HepG2 (cell line): ENCODE results near the gene TSPAN12. TPM values are rescaled to one million over a fixed set of nuclear protein-coding genes. Genes with fewer than 3 reads are reported as not detected.

Experiments
- ATAC-seq: fragments of 200-7000 bp; cut with Tn5 transposase; 3 replicates; pipeline ENCODE4 v1.9.1; 2020; ENCODE audit warnings: mild to moderate bottlenecking, moderate library complexity
- BruUV-seq: library from RNA; stranded (reverse); fragments of 400-500 nt; replicated peaks from 2 replicates; lab custom pipeline; 2021; lab: Mats Ljungman, UMichigan
- CTCF ChIA-PET: fragments of 300-600 bp; formaldehyde crosslinking; extraction: SDS; loops from one replicate; lab custom pipeline; 2021; ENCODE audit warnings: low total read pairs, inconsistent platforms, low intra/inter-chr PET ratio; lab: Yijun Ruan, JAX
- POLR2A ChIA-PET: fragments of 350-600 bp; sonication (Branson Sonifier 250); formaldehyde crosslinking; loops from one replicate; lab custom pipeline; 2020; ENCODE audit warnings: antibody characterized with exemption, inconsistent platforms; lab: Yijun Ruan, JAX
- DNase-seq: peaks from one replicate; pipeline ENCODE4 v3.0.0-alpha.2; 2015; ENCODE audit warnings: low spot score
- FAIRE-seq: peaks from 3 replicates; lab custom pipeline; 2011; peaks lifted over from hg19 to GRCh38; lab: Jason Lieb, UNC
- H2AFZ ChIP-seq: one replicate; pipeline ENCODE4 v1.6.1; 2011; ENCODE audit warnings: low read length, inconsistent platforms
- H3K27ac ChIP-seq: fragments of 300-600 bp; 3 replicates; pipeline ENCODE4 v1.8.0; 2011; ENCODE audit warnings: mixed run types, mild to moderate bottlenecking, mixed read lengths, low read length, inconsistent platforms; ENCODE audit not compliant: insufficient read depth; ENCODE audit errors: extremely low read length
- H3K27me3 ChIP-seq, 2 experiments: fragments of 200-600 bp in 1 of 2; 2 replicates in 1 of 2; 3 replicates in 1 of 2; pipeline versions ENCODE4 v1.6.0 to v1.8.0; 2011; ENCODE audit warnings: low read length in 2 of 2, mild to moderate bottlenecking in 2 of 2, moderate library complexity in 2 of 2, inconsistent platforms in 1 of 2; ENCODE audit not compliant: insufficient read depth in 2 of 2, control insufficient read depth in 1 of 2
- H3K36me3 ChIP-seq, 2 experiments: fragments of 200-600 bp in 1 of 2; replicated peaks in 1 of 2; 2 replicates in 1 of 2; 3 replicates in 1 of 2; pipeline versions ENCODE4 v1.5.1 to v1.8.0; 2011; ENCODE audit warnings: low read length in 2 of 2, inconsistent platforms in 1 of 2; ENCODE audit not compliant: insufficient read depth in 2 of 2, control insufficient read depth in 1 of 2
- H3K4me1 ChIP-seq: 2 replicates; pipeline ENCODE4 v1.5.1; 2012; ENCODE audit warnings: low read length, inconsistent platforms; ENCODE audit not compliant: insufficient read depth
- H3K4me2 ChIP-seq: 2 replicates; pipeline ENCODE4 v1.6.0; 2011; ENCODE audit warnings: low read depth, low read length, inconsistent platforms
- H3K4me3 ChIP-seq, 3 experiments: fragments of 200-600 bp in 1 of 3; sonication (generic), shearing (Covaris generic) in 1 of 3; replicated peaks in 1 of 3; 2 replicates each; pipeline ENCODE4 v1.5.1; 2011 to 2016; ENCODE audit warnings: low read length in 3 of 3, inconsistent platforms in 2 of 3, low read depth in 2 of 3, mild to moderate bottlenecking in 2 of 3, control low read depth in 1 of 3, mixed read lengths in 1 of 3; ENCODE audit not compliant: insufficient read depth in 1 of 3
- H3K79me2 ChIP-seq: one replicate; pipeline ENCODE4 v1.6.1; 2011; ENCODE audit warnings: low read length, inconsistent platforms; ENCODE audit not compliant: insufficient read depth
- H3K9ac ChIP-seq: 2 replicates; pipeline ENCODE4 v1.6.0; 2011; ENCODE audit warnings: mild to moderate bottlenecking, low read depth, low read length, inconsistent platforms; ENCODE audit not compliant: insufficient read depth
- H3K9me3 ChIP-seq: 2 replicates; pipeline ENCODE4 v1.5.1; 2012; ENCODE audit warnings: mild to moderate bottlenecking, low read length
- H4K20me1 ChIP-seq: 2 replicates; pipeline ENCODE4 v1.6.0; 2011; ENCODE audit warnings: inconsistent platforms, mild to moderate bottlenecking, low read length, moderate library complexity; ENCODE audit not compliant: insufficient read depth
- ATM ChIP-seq: fragments of 450-650 bp; IDR thresholded peaks from 2 replicates; pipeline ENCODE4 v1.7.1; 2017; ENCODE audit warnings: mild to moderate bottlenecking, borderline replicate concordance
- BRCA1 ChIP-seq: sonication (generic); formaldehyde crosslinking; IDR thresholded peaks from 2 replicates; pipeline ENCODE4 v1.4.0; 2020; ENCODE audit warnings: missing genetic modification reagents
- EP300 ChIP-seq, 3 experiments: sonication (generic) in 1 of 3; formaldehyde crosslinking in 1 of 3; IDR thresholded peaks; 2 replicates each; pipeline versions ENCODE4 v1.5.1 to v1.6.1; 2011 to 2020; ENCODE audit warnings: low read depth in 2 of 3, low read length in 2 of 3, borderline replicate concordance in 1 of 3, improper control_type of control experiment in 1 of 3, mild to moderate bottlenecking in 1 of 3, missing genetic modification reagents in 1 of 3, moderate library complexity in 1 of 3
- GATAD2A ChIP-seq: IDR thresholded peaks from 2 replicates; pipeline ENCODE4 v1.6.1; 2016
- LCORL ChIP-seq, 2 experiments: fragments of 450-650 bp in 1 of 2; sonication (generic) in 1 of 2; formaldehyde crosslinking in 1 of 2; IDR thresholded peaks; 2 replicates each; pipeline versions ENCODE4 v1.5.0 to v1.6.1; 2017 to 2020; ENCODE audit warnings: antibody characterized with exemption in 1 of 2, missing genetic modification reagents in 1 of 2
- PLRG1 ChIP-seq: fragments of 450-650 bp; conservative IDR thresholded peaks from 2 replicates; pipeline ENCODE4 v1.6.1; 2016
- SPEN ChIP-seq: sonication (generic); formaldehyde crosslinking; IDR thresholded peaks from 2 replicates; pipeline ENCODE4 v1.5.1; 2020; ENCODE audit warnings: low read depth, mild to moderate bottlenecking, missing genetic modification reagents
- WIZ ChIP-seq: sonication (generic); formaldehyde crosslinking; IDR thresholded peaks from 2 replicates; pipeline ENCODE4 v1.5.1; 2020; ENCODE audit warnings: mild to moderate bottlenecking, missing genetic modification reagents
- ZBTB1 ChIP-seq: sonication (generic); formaldehyde crosslinking; IDR thresholded peaks from 2 replicates; pipeline ENCODE4 v1.4.0; 2020; ENCODE audit warnings: missing genetic modification reagents, borderline replicate concordance
- ZNF547 ChIP-seq: sonication (generic); formaldehyde crosslinking; IDR thresholded peaks from 2 replicates; pipeline ENCODE4 v1.5.1; 2020; ENCODE audit warnings: mild to moderate bottlenecking, missing genetic modification reagents
- WGBS: methylation state at CpG from one replicate; pipeline ENCODE4 v1.1.6; 2017; ENCODE audit warnings: low lambda C conversion rate; 5-methylcytosine and 5-hydroxymethylcytosine counted together
- in situ Hi-C: cut with HindIII; loops from 2 replicates; pipeline ENCODE4 v1.10.0; 2017; ENCODE audit warnings: low pct_unique_long_range_greater_than_20kb; ENCODE audit not compliant: extremely low pct_ligation_motif_present
- intact Hi-C: fragments of 100-400 bp; cut with micrococcal nuclease; formaldehyde crosslinking; loops from one replicate; pipeline ENCODE4 v1.10.0; 2022; ENCODE audit not compliant: unreplicated experiment
- polyA plus RNA-seq, 8 experiments: library from polyadenylated mRNA; depleted of rRNA in 3 of 8; stranded (reverse) in 7 of 8; unstranded in 1 of 8; fragments of >200 nt; fragmentation: Illumina TruSeq in 4 of 8; extraction: Trizol in 4 of 8; gene quantifications; 2 replicates each; pipeline versions ENCODE4 v1.2.1 to v1.2.3, GENCODE V29; 2011 to 2016; ENCODE audit warnings: low read depth in 4 of 8, missing spikeins in 1 of 8, mixed read lengths in 1 of 8; ENCODE audit not compliant: insufficient read depth in 1 of 8
- total RNA-seq, 5 experiments: library from RNA; depleted of rRNA; stranded (reverse); fragments of >200 nt; fragmentation: Illumina TruSeq; extraction: Trizol; gene quantifications; 2 replicates each; pipeline ENCODE4 v1.2.3, GENCODE V29; 2016; ENCODE audit warnings: low read depth in 1 of 5
- TF ChIP-seq, protein P1 (sequence below): sonication (generic); formaldehyde crosslinking; IDR thresholded peaks from 2 replicates; pipeline ENCODE4 v1.4.0; 2020; ENCODE audit warnings: missing genetic modification reagents, borderline replicate concordance
- TF ChIP-seq, protein P2 (sequence below), 2 experiments: sonication (generic) in 1 of 2; formaldehyde crosslinking in 1 of 2; IDR thresholded peaks; 2 replicates each; pipeline versions ENCODE4 v1.4.0 to v1.6.1; 2016 to 2020; ENCODE audit warnings: borderline replicate concordance in 1 of 2, low read depth in 1 of 2, mild to moderate bottlenecking in 1 of 2, missing genetic modification reagents in 1 of 2

The TSPAN12 gene
- total and polyA plus RNA-seq, 2 of the 13 experiments (the other 11 are each of a cell fraction or from before 2014, with no cell fraction given): 0.48 to 0.95 TPM

DNA sequence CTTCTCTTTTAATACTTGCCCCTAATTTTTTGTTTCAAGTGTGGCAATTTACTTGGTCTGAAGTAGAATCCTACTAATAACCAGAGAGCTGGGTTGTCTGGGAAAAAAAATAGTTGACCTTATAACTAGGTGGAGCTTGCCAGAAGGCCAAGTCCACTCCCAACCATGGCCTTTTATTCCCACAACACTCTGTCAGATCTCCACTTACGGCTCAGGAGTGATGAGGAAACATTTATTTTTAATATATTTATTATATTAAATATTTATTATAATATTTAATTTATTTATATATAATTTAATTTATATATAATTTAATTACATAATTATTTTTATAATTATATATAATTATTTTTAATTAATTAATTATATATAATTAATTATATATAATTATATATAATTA is 58.8 kb downstream of the TSPAN12 start:
- H3K4me3 ChIP-seq: no peak overlapping the region
- no peaks in the 10 kb centered on the region for H3K27me3 ChIP-seq
- in situ Hi-C loops (no loop called here), intact Hi-C loops (no loop called here)
- WGBS: 29% methylated on average over 1 of the region's 1 CpG
- no peak for TF ChIP-seq ZNF547
- TF ChIP-seq BRCA1 (CRISPR knock-in tag): no peak
- TF ChIP-seq, protein P1, sequence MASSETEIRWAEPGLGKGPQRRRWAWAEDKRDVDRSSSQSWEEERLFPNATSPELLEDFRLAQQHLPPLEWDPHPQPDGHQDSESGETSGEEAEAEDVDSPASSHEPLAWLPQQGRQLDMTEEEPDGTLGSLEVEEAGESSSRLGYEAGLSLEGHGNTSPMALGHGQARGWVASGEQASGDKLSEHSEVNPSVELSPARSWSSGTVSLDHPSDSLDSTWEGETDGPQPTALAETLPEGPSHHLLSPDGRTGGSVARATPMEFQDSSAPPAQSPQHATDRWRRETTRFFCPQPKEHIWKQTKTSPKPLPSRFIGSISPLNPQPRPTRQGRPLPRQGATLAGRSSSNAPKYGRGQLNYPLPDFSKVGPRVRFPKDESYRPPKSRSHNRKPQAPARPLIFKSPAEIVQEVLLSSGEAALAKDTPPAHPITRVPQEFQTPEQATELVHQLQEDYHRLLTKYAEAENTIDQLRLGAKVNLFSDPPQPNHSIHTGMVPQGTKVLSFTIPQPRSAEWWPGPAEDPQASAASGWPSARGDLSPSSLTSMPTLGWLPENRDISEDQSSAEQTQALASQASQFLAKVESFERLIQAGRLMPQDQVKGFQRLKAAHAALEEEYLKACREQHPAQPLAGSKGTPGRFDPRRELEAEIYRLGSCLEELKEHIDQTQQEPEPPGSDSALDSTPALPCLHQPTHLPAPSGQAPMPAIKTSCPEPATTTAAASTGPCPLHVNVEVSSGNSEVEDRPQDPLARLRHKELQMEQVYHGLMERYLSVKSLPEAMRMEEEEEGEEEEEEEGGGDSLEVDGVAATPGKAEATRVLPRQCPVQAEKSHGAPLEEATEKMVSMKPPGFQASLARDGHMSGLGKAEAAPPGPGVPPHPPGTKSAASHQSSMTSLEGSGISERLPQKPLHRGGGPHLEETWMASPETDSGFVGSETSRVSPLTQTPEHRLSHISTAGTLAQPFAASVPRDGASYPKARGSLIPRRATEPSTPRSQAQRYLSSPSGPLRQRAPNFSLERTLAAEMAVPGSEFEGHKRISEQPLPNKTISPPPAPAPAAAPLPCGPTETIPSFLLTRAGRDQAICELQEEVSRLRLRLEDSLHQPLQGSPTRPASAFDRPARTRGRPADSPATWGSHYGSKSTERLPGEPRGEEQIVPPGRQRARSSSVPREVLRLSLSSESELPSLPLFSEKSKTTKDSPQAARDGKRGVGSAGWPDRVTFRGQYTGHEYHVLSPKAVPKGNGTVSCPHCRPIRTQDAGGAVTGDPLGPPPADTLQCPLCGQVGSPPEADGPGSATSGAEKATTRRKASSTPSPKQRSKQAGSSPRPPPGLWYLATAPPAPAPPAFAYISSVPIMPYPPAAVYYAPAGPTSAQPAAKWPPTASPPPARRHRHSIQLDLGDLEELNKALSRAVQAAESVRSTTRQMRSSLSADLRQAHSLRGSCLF (CRISPR knock-in tag): no peak
- TF ChIP-seq, protein P2, sequence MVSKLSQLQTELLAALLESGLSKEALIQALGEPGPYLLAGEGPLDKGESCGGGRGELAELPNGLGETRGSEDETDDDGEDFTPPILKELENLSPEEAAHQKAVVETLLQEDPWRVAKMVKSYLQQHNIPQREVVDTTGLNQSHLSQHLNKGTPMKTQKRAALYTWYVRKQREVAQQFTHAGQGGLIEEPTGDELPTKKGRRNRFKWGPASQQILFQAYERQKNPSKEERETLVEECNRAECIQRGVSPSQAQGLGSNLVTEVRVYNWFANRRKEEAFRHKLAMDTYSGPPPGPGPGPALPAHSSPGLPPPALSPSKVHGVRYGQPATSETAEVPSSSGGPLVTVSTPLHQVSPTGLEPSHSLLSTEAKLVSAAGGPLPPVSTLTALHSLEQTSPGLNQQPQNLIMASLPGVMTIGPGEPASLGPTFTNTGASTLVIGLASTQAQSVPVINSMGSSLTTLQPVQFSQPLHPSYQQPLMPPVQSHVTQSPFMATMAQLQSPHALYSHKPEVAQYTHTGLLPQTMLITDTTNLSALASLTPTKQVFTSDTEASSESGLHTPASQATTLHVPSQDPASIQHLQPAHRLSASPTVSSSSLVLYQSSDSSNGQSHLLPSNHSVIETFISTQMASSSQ (IDR thresholded peaks at IDR 0.05; ENCODE audit: low read depth): no peak
- TF ChIP-seq, protein P2 (CRISPR knock-in tag; IDR thresholded peaks at IDR 0.05; ENCODE audit: borderline replicate concordance): no peak
- TF ChIP-seq LCORL (IDR thresholded peaks at IDR 0.05): no peak
- no peak for TF ChIP-seq LCORL (CRISPR knock-in tag; IDR thresholded peaks at IDR 0.05)
- no peak for TF ChIP-seq WIZ (CRISPR knock-in tag)
- no peak for TF ChIP-seq ZBTB1 (CRISPR knock-in tag)
- TF ChIP-seq GATAD2A (CRISPR knock-in tag): no peak
- TF ChIP-seq PLRG1: no peak
- no peak for TF ChIP-seq EP300 (IDR thresholded peaks at IDR 0.05; ENCODE audit: low read depth in 2 of 2, low read length in 2 of 2)
- TF ChIP-seq EP300 (CRISPR knock-in tag; IDR thresholded peaks at IDR 0.05; ENCODE audit: borderline replicate concordance): no peak
- no peak for TF ChIP-seq ATM
- TF ChIP-seq SPEN (CRISPR knock-in tag): no peak
- no peak overlapping the region for H3K4me2 ChIP-seq
- H3K27ac ChIP-seq: no peak overlapping the region
- BruUV-seq: no TSS peak
- ATAC-seq (no peak; the same call in 2 of the 3 replicates), FAIRE-seq (no peak), DNase-seq (no peak)
- H3K79me2 ChIP-seq: no peaks in the 10 kb centered on the region
- H3K9me3 ChIP-seq: no peaks in the 10 kb centered on the region
- no peak overlapping the region for H3K9ac ChIP-seq
- H4K20me1 ChIP-seq: no peaks in the 10 kb centered on the region
- ChIA-PET CTCF (no interaction called here), POLR2A (no interaction called here)
- H2AFZ ChIP-seq: no peak overlapping the region
- H3K4me1 ChIP-seq: no peaks in the 10 kb centered on the region
- H3K36me3 ChIP-seq: no peaks in the 10 kb centered on the region
